SH-SY5Y (cell line): ENCODE results near the gene PLCB3.
A peak's percentile ranks its signal among the peaks of the same experiment; 100 is the strongest.

Experiments used
- GATA2 ChIP-seq: IDR thresholded peaks from 2 replicates; pipeline ENCODE4 v1.6.1; 2011; ENCODE audit warnings: mild to moderate bottlenecking, low read depth, low read length
- GATA3 ChIP-seq: IDR thresholded peaks from 2 replicates; pipeline ENCODE4 v1.6.1; 2011; ENCODE audit warnings: low read depth, mild to moderate bottlenecking, low read length, moderate library complexity

Gene PLCB3

GRCh38 chr11:64268893-64269539, 17.7 kb downstream of the PLCB3 start:
- TF ChIP-seq GATA2 (no peak), GATA3 (no peak)

GRCh38 chr11:64269540-64270220, 18.4 kb downstream of the PLCB3 start:
- TF ChIP-seq GATA3 (no peak), GATA2 (no peak)

DNA sequence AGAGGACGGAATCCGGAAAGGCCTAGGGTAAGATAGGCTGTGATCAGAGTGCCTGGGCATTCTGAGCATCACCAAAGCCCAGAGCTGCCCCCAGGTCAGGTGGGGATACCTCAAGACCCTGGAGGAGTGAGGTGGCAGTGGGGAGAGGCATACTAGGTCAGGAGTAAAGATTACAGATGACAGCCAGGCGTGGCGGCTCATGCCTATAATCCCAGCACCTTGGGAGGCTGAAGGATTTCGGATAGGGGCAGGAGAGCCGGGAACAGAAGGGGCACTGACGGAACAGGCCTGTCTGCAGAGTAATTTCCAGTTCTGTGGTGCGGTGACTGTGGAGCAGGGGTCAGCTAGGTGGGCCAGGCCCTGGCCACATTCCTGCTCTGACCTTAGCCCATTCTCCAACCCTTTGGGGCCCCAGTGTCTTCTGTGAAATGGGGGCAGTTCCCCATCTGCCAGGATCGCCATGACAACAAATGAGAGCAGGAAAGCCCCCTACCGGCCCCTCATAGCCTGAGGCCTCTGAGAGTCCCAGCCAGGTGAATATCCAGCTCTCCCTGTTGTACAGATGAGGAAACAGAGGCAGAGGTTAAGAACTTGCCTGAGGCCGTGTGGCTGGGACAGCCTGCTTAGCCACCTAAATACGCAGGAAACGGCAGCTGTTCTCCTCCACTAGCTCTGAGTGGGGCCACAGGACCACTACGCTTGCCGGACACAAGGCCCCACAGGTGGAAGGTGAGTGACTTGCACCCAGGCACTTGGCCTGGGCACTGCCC, 23.9 kb downstream of the PLCB3 start:
- TF ChIP-seq GATA2 (no peak), GATA3 (no peak)

DNA sequence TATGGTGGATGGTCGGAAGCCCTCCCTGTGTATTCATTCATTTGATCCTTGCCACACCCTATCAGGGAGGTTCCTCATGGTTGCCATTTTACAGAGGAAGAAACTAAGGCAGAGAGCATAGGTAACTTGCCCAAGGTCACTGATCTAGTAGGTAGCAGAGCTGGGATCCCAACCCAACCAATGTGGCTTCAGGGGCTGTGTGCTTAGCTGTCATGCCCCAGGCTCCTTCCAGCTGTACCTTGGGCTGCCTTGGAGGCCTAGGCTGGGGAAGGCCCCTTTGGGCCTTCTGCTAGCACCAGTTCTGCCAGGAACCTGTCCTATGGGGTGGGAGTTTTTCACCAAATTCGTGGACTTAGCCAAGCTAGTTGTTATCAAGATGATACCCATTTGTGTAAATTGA, 24.5 kb downstream of the PLCB3 start:
- no peak for TF ChIP-seq GATA3
- TF ChIP-seq GATA2, result no peak

GRCh38 chr11:64276653-64277431, 25.5 kb downstream of the PLCB3 start:
- TF ChIP-seq GATA3, result no peak
- no peak for TF ChIP-seq GATA2

- TF ChIP-seq GATA2, result no peak
- no peak for TF ChIP-seq GATA3
These were observed 27.4 kb downstream of the PLCB3 start for GRCh38 chr11:64278576-64279190.

DNA sequence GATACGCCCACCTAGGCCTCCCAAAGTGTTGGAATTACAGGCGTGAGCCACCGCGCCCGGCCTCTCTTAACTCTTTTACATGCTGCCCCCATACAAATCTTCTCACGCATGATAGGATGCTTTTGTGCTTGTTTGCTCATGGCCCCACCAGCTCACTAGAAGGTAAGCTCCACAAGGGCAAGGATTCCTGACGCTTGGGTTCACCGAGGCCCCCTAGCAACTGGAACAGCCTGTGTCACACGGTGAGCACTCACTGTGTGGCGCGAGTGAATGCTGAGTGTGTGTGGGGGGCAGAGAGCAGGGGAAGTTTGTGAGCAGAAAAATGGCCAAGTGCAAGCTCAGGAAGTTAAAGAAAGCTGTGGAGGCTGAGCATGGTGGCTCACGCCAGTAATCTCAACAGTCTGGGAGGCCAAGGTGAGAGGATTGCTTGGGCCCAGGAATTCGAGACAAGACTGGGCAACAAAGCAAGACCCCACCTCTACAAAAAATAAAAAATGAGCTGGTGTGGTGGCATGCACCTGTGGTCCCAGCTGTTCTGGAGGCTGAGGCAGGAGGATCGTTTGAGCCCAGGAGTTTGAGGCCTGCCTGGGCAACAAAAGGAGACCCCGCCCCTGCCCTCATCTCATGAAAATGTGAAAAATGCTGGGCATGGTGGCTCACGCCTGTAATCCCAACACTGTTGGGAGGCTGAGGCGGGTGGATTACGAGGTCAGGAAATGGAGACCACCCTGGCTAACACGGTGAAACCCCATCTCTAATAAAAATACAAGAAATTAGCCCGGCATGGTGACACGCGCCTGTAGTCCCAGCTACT, 30.8 kb downstream of the PLCB3 start:
- TF ChIP-seq GATA3, result no peak
- TF ChIP-seq GATA2, result no peak

DNA sequence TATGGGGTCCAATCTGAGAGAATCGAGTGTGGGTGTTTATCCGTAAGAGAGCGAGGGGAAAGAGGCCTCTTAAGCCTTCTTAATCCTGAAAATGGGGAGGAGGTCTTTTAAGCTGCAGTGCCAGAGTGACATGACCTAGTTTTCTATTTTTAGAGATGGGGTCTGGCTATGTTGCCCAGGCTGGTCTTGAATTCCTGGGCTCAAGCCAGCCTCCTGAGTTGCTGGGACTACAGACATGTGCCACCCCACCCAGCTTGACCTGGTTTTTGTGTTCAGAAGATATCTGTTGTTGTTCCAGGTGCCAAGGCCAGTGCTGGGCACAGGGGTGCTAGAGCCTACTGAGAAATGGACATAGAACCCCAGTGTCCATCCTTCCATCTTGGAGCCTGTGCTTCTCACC, 31.8 kb downstream of the PLCB3 start:
- no peak for TF ChIP-seq GATA3
- no peak for TF ChIP-seq GATA2

DNA sequence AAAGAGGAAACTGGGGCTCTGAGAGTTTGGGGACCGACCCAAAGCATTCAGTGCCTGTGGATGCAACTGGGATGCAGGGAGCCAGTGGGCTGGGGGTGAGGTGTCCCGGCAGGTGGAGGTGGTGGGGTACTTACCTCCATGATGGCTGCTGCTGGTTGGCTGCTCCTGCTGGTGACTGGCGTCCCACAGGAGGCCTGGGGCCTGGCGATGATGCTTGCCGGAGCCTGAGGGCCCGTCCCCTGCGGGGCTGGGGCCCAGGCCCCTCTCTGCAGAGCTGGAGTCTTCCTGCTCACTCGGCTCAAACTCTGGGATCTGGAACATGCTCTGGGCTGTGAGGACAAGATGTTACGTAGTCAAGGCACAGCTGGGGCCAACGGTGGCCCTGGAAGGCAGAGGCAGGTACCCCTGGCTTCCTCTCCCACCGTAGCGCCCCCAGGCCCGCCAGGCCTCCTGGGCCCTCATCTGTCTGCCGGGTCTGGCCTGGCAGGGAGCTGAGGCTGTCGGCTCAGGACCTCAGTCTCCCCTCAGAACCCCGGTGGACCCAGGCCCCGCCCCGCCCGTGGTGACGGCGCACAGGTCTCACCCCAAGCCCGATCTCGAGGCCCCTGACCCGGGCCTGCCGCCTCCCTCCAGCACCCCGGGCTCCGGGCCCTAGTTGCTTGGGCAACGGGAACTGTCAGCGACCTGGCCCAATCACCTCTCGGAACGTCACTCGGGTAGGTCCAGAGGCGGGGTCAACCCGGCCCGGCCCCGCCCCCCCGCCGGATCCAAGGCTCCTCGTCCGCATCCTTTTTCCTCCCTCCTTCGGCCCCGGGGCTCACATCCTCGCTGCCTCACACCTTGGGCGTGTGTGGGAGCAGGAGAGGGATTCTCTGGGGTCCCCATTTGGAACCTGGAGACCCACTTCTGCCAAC, 33.0 kb downstream of the PLCB3 start, which contains the start of gene BAD:
Gene BAD (minus strand): TSS at position 618 of the 914 bp plus-strand sequence. CDS start 297 bp downstream, at position 321.
- TF ChIP-seq GATA2 (no peak), GATA3 (no peak)

- TF ChIP-seq GATA3 (no peak), GATA2 (peak; percentile 63)
These were observed 33.9 kb downstream of the PLCB3 start, which contains the start of gene GPR137 for GRCh38 chr11:64284962-64285884. Gene GPR137, plus strand, starts transcription at chr11:64285848. Its CDS starts 677 bp downstream, at chr11:64286525.
